ENCODE measurements around the gene CPE. TPM values are rescaled to one million over a fixed set of nuclear protein-coding genes. Genes with fewer than 3 reads are reported as not detected.

The CPE gene
- total RNA-seq, 1 experiment from 2014 or later = 29.3 TPM

DNA sequence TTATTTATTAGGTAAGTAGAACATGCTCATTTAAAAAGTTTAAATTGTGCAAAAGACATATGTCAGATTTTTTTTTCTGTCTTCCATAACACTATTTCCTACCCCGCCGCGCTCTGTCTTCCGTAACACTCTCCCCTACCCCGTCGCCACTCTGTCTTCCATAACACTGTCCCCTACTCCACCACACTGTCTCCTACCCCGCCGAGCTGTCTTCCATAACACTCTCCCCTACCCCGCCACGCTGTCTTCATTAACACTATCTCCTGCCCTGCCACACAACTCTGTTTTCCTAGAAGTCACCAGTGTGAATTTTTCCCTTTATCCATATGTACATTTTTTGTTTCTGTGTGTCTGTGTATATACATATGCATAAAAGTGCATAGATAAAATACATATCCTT lies 47.0 kb upstream of the CPE start:
- RAD21 ChIA-PET (ENCODE audit: low non-redundant PET in 1 of 2, low total read pairs in 2 of 2, uncharacterized antibody in 2 of 2, unreplicated experiment in 2 of 2) = no interaction called here
- no peak overlapping the region for H3K4me3 ChIP-seq (replicated peaks in 1 of 2; ENCODE audit: low read depth in 1 of 2, low read length in 2 of 2)
- ATAC-seq (no peak), DNase-seq (ENCODE audit: low read depth, low spot score) (no peak)
- peaks cover 4 to 11% of the 10 kb centered on the region in 2 experiments; a peak in 3 of 4 replicates for H3K4me1 ChIP-seq (ENCODE audit: control insufficient read depth in 1 of 2, insufficient read depth in 2 of 2, low read length in 2 of 2)
- H3K9me2 ChIP-seq (ENCODE audit: insufficient read depth) = no peaks in the 10 kb centered on the region
- no peak overlapping the region for H3K27ac ChIP-seq (ENCODE audit: low read depth, low read length)
- no peak overlapping the region for H2AFZ ChIP-seq (ENCODE audit: low read depth, low read length, poor library complexity, severe bottlenecking)
- no peaks in the 10 kb centered on the region for H3K27me3 ChIP-seq (ENCODE audit: insufficient read depth, low read length)
- H3K4me2 ChIP-seq (ENCODE audit: low read length) = no peak overlapping the region
- intact Hi-C loops (cut with micrococcal nuclease) = no loop called here
- H3K9me3 ChIP-seq (ENCODE audit: control insufficient read depth in 1 of 2, insufficient read depth in 1 of 2, low read depth in 1 of 2, low read length in 2 of 2) = no peaks in the 10 kb centered on the region
- no peaks in the 10 kb centered on the region for H4K20me1 ChIP-seq (ENCODE audit: insufficient read depth)
- POLR2A ChIA-PET = no interaction called here
- CTCF ChIA-PET = no interaction called here
- BruUV-seq (replicated peaks) = no TSS peak
- H3K9ac ChIP-seq (ENCODE audit: low read length) = no peak overlapping the region
- H3K36me3 ChIP-seq (ENCODE audit: control insufficient read depth in 1 of 2, insufficient read depth in 2 of 2, low read length in 2 of 2) = peaks cover 0 to 5% of the 10 kb centered on the region in 2 experiments; a peak in 1 of 4 replicates
- TF ChIP-seq YY1 (IDR thresholded peaks at IDR 0.05; ENCODE audit: extremely low read depth, insufficient replicate concordance, low read depth, low read length) (no peak), FOSL1 (IDR thresholded peaks at IDR 0.05; ENCODE audit: low read depth) (no peak), RAD21 (IDR thresholded peaks at IDR 0.05; ENCODE audit: low read depth) (no peak), CEBPB (IDR thresholded peaks at IDR 0.05; ENCODE audit: low read depth) (no peak), EZH2phosphoT487 (IDR thresholded peaks at IDR 0.05; ENCODE audit: borderline replicate concordance) (no peak), JUND (IDR thresholded peaks at IDR 0.05) (no peak), ELF1 (IDR thresholded peaks at IDR 0.05; ENCODE audit: borderline replicate concordance, low read depth) (no peak), SP1 (IDR thresholded peaks at IDR 0.05; ENCODE audit: low read depth) (no peak), TCF7L2 (IDR thresholded peaks at IDR 0.05; ENCODE audit: borderline replicate concordance, extremely low read depth, insufficient read depth, insufficient read length) (no peak), EZH2 (IDR thresholded peaks at IDR 0.05) (no peak), POLR2AphosphoS5 (IDR thresholded peaks at IDR 0.05; ENCODE audit: low read depth, low read length) (no peak), ZFX (IDR thresholded peaks at IDR 0.05) (no peak), SRF (IDR thresholded peaks at IDR 0.05; ENCODE audit: low read depth) (no peak), ZNF274 (IDR thresholded peaks at IDR 0.05; ENCODE audit: low read depth, low read length) (no peak), POLR2A (IDR thresholded peaks at IDR 0.05; ENCODE audit: borderline replicate concordance, extremely low read depth, insufficient read depth, insufficient read length) (no peak)
- TF ChIP-seq, protein P1, sequence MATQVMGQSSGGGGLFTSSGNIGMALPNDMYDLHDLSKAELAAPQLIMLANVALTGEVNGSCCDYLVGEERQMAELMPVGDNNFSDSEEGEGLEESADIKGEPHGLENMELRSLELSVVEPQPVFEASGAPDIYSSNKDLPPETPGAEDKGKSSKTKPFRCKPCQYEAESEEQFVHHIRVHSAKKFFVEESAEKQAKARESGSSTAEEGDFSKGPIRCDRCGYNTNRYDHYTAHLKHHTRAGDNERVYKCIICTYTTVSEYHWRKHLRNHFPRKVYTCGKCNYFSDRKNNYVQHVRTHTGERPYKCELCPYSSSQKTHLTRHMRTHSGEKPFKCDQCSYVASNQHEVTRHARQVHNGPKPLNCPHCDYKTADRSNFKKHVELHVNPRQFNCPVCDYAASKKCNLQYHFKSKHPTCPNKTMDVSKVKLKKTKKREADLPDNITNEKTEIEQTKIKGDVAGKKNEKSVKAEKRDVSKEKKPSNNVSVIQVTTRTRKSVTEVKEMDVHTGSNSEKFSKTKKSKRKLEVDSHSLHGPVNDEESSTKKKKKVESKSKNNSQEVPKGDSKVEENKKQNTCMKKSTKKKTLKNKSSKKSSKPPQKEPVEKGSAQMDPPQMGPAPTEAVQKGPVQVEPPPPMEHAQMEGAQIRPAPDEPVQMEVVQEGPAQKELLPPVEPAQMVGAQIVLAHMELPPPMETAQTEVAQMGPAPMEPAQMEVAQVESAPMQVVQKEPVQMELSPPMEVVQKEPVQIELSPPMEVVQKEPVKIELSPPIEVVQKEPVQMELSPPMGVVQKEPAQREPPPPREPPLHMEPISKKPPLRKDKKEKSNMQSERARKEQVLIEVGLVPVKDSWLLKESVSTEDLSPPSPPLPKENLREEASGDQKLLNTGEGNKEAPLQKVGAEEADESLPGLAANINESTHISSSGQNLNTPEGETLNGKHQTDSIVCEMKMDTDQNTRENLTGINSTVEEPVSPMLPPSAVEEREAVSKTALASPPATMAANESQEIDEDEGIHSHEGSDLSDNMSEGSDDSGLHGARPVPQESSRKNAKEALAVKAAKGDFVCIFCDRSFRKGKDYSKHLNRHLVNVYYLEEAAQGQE (IDR thresholded peaks at IDR 0.05; ENCODE audit: low read depth) = no peak
- TF ChIP-seq, protein P2, sequence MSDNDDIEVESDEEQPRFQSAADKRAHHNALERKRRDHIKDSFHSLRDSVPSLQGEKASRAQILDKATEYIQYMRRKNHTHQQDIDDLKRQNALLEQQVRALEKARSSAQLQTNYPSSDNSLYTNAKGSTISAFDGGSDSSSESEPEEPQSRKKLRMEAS (IDR thresholded peaks at IDR 0.05) = no peak
- TF ChIP-seq, protein P3, sequence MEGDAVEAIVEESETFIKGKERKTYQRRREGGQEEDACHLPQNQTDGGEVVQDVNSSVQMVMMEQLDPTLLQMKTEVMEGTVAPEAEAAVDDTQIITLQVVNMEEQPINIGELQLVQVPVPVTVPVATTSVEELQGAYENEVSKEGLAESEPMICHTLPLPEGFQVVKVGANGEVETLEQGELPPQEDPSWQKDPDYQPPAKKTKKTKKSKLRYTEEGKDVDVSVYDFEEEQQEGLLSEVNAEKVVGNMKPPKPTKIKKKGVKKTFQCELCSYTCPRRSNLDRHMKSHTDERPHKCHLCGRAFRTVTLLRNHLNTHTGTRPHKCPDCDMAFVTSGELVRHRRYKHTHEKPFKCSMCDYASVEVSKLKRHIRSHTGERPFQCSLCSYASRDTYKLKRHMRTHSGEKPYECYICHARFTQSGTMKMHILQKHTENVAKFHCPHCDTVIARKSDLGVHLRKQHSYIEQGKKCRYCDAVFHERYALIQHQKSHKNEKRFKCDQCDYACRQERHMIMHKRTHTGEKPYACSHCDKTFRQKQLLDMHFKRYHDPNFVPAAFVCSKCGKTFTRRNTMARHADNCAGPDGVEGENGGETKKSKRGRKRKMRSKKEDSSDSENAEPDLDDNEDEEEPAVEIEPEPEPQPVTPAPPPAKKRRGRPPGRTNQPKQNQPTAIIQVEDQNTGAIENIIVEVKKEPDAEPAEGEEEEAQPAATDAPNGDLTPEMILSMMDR (IDR thresholded peaks at IDR 0.05 in 2 of 3, conservative IDR thresholded peaks at IDR 0.05 in 1 of 3; ENCODE audit: borderline replicate concordance in 1 of 3, insufficient read depth in 1 of 3, low read depth in 2 of 3, low read length in 2 of 3) = no peak
- TF ChIP-seq, protein P4, sequence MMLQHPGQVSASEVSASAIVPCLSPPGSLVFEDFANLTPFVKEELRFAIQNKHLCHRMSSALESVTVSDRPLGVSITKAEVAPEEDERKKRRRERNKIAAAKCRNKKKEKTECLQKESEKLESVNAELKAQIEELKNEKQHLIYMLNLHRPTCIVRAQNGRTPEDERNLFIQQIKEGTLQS (IDR thresholded peaks at IDR 0.05) = no peak
- TF ChIP-seq, protein P5, sequence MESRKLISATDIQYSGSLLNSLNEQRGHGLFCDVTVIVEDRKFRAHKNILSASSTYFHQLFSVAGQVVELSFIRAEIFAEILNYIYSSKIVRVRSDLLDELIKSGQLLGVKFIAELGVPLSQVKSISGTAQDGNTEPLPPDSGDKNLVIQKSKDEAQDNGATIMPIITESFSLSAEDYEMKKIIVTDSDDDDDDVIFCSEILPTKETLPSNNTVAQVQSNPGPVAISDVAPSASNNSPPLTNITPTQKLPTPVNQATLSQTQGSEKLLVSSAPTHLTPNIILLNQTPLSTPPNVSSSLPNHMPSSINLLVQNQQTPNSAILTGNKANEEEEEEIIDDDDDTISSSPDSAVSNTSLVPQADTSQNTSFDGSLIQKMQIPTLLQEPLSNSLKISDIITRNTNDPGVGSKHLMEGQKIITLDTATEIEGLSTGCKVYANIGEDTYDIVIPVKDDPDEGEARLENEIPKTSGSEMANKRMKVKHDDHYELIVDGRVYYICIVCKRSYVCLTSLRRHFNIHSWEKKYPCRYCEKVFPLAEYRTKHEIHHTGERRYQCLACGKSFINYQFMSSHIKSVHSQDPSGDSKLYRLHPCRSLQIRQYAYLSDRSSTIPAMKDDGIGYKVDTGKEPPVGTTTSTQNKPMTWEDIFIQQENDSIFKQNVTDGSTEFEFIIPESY (IDR thresholded peaks at IDR 0.05; ENCODE audit: extremely low read depth, insufficient replicate concordance, low read length) = no peak
- peaks cover 92% of the 10 kb centered on the region for H3K79me2 ChIP-seq (ENCODE audit: insufficient read depth, low read length)

All from HCT116 (cell line).